NB4 (cell line): Measurements from ENCODE around the gene COL4A6.
"Not testable (repeated sequence)": the region's sequence is repeated elsewhere in the genome, so short reads cannot be mapped to it uniquely, and the experiment has no call there.

Experiments used
- DNase-seq: peaks from one replicate; pipeline ENCODE4 v3.0.0; 2010; ENCODE audit warnings: low read depth
- H3K4me3 ChIP-seq: one replicate; pipeline ENCODE4 v1.5.1; 2011; ENCODE audit warnings: mild to moderate bottlenecking, low read depth, low read length, moderate library complexity
- MYC ChIP-seq: IDR thresholded peaks from 2 replicates; pipeline ENCODE4 v1.6.1; 2011; ENCODE audit warnings: low read depth, low read length
- POLR2A ChIP-seq: IDR thresholded peaks from 2 replicates; pipeline ENCODE4 v1.6.1; 2011; ENCODE audit warnings: mild to moderate bottlenecking; ENCODE audit not compliant: insufficient read length; ENCODE audit errors: extremely low read depth
- TF ChIP-seq, protein P1 (sequence below): IDR thresholded peaks from 2 replicates; pipeline ENCODE4 v1.6.1; 2011; ENCODE audit warnings: low read depth, low read length
- TF ChIP-seq, protein P2 (sequence below): IDR thresholded peaks from one replicate; pipeline ENCODE4 v1.5.1; 2012; ENCODE audit warnings: low read depth, low read length

The COL4A6 gene

GRCh38 chrX:108438110-108438623 is at the start of gene COL4A6:
Gene COL4A6, minus strand, starts transcription at chrX:108438422. Its CDS starts 226 bp downstream, at chrX:108438196.
- TF ChIP-seq, protein P1, sequence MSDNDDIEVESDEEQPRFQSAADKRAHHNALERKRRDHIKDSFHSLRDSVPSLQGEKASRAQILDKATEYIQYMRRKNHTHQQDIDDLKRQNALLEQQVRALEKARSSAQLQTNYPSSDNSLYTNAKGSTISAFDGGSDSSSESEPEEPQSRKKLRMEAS = no peak
- TF ChIP-seq, protein P2, sequence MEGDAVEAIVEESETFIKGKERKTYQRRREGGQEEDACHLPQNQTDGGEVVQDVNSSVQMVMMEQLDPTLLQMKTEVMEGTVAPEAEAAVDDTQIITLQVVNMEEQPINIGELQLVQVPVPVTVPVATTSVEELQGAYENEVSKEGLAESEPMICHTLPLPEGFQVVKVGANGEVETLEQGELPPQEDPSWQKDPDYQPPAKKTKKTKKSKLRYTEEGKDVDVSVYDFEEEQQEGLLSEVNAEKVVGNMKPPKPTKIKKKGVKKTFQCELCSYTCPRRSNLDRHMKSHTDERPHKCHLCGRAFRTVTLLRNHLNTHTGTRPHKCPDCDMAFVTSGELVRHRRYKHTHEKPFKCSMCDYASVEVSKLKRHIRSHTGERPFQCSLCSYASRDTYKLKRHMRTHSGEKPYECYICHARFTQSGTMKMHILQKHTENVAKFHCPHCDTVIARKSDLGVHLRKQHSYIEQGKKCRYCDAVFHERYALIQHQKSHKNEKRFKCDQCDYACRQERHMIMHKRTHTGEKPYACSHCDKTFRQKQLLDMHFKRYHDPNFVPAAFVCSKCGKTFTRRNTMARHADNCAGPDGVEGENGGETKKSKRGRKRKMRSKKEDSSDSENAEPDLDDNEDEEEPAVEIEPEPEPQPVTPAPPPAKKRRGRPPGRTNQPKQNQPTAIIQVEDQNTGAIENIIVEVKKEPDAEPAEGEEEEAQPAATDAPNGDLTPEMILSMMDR = no peak
- no peak for TF ChIP-seq MYC
- TF ChIP-seq POLR2A = no peak
- no peak within 1 kb of the TSS for H3K4me3 ChIP-seq
- peak; percentile 2 for DNase-seq

- TF ChIP-seq, protein P2 = no peak
- TF ChIP-seq MYC (no peak), POLR2A (no peak)
- TF ChIP-seq, protein P1 = no peak
- H3K4me3 ChIP-seq = no peak overlapping the region
Measured at GRCh38 chrX:108485960-108486359, 47.7 kb upstream of the COL4A6 start.

DNA sequence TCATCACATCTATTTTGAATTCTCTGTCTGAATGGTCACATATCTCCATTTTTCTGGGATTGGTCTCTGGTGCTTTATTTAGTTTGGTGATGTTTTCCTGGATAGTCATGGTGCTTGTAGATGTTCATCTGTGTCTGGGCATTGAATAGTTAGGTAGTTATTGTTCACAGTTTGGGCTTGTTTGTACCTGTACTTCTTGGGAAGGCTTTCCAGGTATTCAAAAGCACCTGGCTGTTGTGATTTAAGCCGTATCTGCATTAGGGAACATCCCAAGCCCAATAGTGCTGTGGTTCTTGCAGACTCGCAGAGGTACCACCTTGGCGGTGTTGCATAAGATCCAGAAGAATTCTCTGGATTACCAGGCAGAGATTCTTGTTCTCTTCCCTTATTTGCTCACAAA is 46.0 kb upstream of the COL4A6 start:
- TF ChIP-seq, protein P2 = no peak
- TF ChIP-seq MYC (no peak), POLR2A (no peak)
- TF ChIP-seq, protein P1 = no peak
- DNase-seq = no peak
- H3K4me3 ChIP-seq = no peak overlapping the region

More at GRCh38 chrX:108485960-108486359, 47.7 kb upstream of the COL4A6 start:
- DNase-seq = no peak

GRCh38 chrX:108481528-108481927 is 43.3 kb upstream of the COL4A6 start:
- DNase-seq, H3K4me3 ChIP-seq: not testable (repeated sequence)

- no peak for DNase-seq
- TF ChIP-seq MYC (no peak), POLR2A (no peak)
- TF ChIP-seq, protein P1 = no peak
- TF ChIP-seq, protein P2 = no peak
- no peak overlapping the region for H3K4me3 ChIP-seq
Measured at GRCh38 chrX:108473979-108474378, 35.8 kb upstream of the COL4A6 start.

DNA sequence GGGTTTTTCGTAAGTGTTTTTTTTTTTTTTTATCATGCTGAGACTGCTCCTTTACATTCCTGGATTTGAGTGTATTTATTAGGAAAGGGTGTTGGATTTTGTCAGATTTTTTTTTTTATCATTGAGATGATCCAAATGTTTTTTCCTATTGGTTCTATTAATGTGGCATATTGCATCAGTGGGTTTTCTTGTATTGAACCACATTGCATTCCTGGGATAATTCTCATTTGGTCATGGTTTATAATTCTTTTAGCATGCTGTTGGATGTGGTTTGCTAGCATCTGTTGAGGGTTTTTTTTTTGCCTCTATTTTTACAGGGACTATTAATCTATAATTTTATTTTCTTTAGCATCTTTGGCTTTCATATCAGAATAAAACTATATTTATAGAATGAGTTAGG is 30.3 kb upstream of the COL4A6 start:
- TF ChIP-seq, protein P2 = no peak
- TF ChIP-seq, protein P1 = no peak
- TF ChIP-seq MYC (no peak), POLR2A (no peak)
- DNase-seq = no peak
- no peak overlapping the region for H3K4me3 ChIP-seq
